Body of pancreas (tissue), 4 donors: ENCODE measurements around the gene NAV1.

ENCODE experiments used
- POLR2A ChIP-seq, 3 donors: fragments of 450-650 bp; IDR thresholded peaks; one replicate each; pipeline ENCODE4 v1.6.1; 2016; ENCODE audit warnings: antibody characterized with exemption in 3 of 3, mild to moderate bottlenecking in 2 of 3
- TF ChIP-seq, protein P1 (sequence below), 7 experiments: fragments of 450-650 bp in 4 of 7; fragments of 200-600 bp in 3 of 7; sonication (generic) in 3 of 7; IDR thresholded peaks; one replicate each; pipeline ENCODE4 v1.5.1; 2016 to 2019; ENCODE audit warnings: antibody characterized with exemption in 7 of 7

DNA sequence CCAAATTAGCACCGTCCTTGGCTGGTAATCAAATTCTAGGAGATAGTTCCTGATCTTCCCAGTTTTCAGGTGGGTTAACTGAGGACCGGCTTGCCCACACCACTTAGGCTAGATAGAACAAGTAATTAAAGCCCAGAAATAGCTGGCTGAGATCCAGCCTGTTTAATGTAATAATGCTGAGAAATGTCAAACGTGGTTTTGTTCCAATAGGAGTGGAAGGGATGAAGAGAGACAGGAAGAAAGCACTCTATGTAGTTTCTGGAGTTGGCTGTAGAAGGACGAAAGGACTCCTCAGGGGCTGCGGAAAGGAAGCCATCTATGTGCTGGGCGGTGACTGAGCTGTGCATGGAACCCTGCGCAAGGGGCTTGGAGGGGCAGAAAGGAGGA is 18.6 kb downstream of the NAV1 start:
- TF ChIP-seq, protein P1, sequence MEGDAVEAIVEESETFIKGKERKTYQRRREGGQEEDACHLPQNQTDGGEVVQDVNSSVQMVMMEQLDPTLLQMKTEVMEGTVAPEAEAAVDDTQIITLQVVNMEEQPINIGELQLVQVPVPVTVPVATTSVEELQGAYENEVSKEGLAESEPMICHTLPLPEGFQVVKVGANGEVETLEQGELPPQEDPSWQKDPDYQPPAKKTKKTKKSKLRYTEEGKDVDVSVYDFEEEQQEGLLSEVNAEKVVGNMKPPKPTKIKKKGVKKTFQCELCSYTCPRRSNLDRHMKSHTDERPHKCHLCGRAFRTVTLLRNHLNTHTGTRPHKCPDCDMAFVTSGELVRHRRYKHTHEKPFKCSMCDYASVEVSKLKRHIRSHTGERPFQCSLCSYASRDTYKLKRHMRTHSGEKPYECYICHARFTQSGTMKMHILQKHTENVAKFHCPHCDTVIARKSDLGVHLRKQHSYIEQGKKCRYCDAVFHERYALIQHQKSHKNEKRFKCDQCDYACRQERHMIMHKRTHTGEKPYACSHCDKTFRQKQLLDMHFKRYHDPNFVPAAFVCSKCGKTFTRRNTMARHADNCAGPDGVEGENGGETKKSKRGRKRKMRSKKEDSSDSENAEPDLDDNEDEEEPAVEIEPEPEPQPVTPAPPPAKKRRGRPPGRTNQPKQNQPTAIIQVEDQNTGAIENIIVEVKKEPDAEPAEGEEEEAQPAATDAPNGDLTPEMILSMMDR (IDR thresholded peaks at IDR 0.05), result no peak
- TF ChIP-seq POLR2A (IDR thresholded peaks at IDR 0.05), result no peak
